ENCODE measurements around the gene ASB1. TPM values are rescaled to one million over a fixed set of nuclear protein-coding genes. Genes with fewer than 3 reads are reported as not detected.
A peak's percentile ranks its signal among the peaks of the same experiment; 100 is the strongest.

The ASB1 gene
- total and polyA plus RNA-seq, 2 of the 13 experiments (the other 11 are each of a cell fraction or from before 2014, with no cell fraction given), result 48.6 to 49.2 TPM

DNA sequence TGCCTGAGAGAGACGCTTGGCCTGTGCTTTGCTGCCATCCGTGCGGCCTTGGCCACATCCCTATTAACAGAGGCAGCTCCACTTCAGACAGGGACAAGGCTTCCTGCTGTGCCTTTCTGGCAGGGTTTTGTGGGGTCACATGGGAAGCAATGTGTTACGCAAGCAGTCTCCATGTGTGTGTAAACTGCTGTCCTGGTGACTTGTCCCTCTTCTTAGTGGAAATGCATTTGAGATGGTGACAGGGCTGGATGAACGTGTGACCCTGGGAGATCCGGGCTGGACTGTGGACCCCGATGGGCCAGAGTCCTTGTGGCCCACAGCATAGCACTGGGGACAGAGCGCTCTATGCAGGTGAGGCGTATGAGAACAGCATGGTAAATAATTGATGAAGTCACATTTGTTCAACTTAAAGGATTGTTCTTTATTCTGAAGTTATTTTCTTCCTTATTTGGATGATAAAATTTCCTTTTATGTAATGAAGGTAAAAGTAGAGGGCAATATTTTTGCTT lies 23.2 kb downstream of the ASB1 start (continued):
- TF ChIP-seq PRDM10 (CRISPR knock-in tag; IDR thresholded peaks at IDR 0.05; ENCODE audit: low read depth), result peak; percentile 86
- peak; percentile 98 for TF ChIP-seq ZNF644 (CRISPR knock-in tag; IDR thresholded peaks at IDR 0.05; ENCODE audit: low read depth)
- peak; percentile 76 for TF ChIP-seq GABPB1 (CRISPR knock-in tag; IDR thresholded peaks at IDR 0.05)
- TF ChIP-seq ZNF549 (CRISPR knock-in tag; IDR thresholded peaks at IDR 0.05), result no peak
- TF ChIP-seq ZFP62 (CRISPR knock-in tag; IDR thresholded peaks at IDR 0.05), result no peak
- TF ChIP-seq FOXA1 (IDR thresholded peaks at IDR 0.05), result no peak
- peak; percentile 92 for TF ChIP-seq FOXA1 (CRISPR knock-in tag; IDR thresholded peaks at IDR 0.05)
- peak; percentile 58; the same call in 1 of the 2 replicates for TF ChIP-seq ZNF646 (CRISPR knock-in tag; IDR thresholded peaks at IDR 0.05)
- TF ChIP-seq NBN (conservative IDR thresholded peaks at IDR 0.05), result no peak
- TF ChIP-seq YEATS2 (CRISPR knock-in tag; IDR thresholded peaks at IDR 0.05; ENCODE audit: borderline replicate concordance), result peak; percentile 91; the same call in 1 of the 2 replicates
- TF ChIP-seq MTF1 (CRISPR knock-in tag; IDR thresholded peaks at IDR 0.05), result no peak
- no peak for TF ChIP-seq CENPT (CRISPR knock-in tag; IDR thresholded peaks at IDR 0.05; ENCODE audit: low read depth)
- TF ChIP-seq ZNF557 (CRISPR knock-in tag; IDR thresholded peaks at IDR 0.05), result peak; percentile 92; the same call in 1 of the 2 replicates
- peak; percentile 98 for TF ChIP-seq HOXA3 (CRISPR knock-in tag; IDR thresholded peaks at IDR 0.05)
- no peak for TF ChIP-seq ELF4 (CRISPR knock-in tag; IDR thresholded peaks at IDR 0.05; ENCODE audit: borderline replicate concordance)
- no peak for TF ChIP-seq ZSCAN25 (CRISPR knock-in tag; IDR thresholded peaks at IDR 0.05)
- 0 out of 2 replicates have a peak, but pooled peaks have one; percentile 26 for TF ChIP-seq ZNF44 (CRISPR knock-in tag; IDR thresholded peaks at IDR 0.05)
- peak; percentile 66 for TF ChIP-seq PHF8 (CRISPR knock-in tag; IDR thresholded peaks at IDR 0.05)
- TF ChIP-seq PRMT3 (CRISPR knock-in tag; IDR thresholded peaks at IDR 0.05; ENCODE audit: borderline replicate concordance, low read depth), result no peak
- TF ChIP-seq RAD21 (CRISPR knock-in tag; IDR thresholded peaks at IDR 0.05), result peak; percentile 56; the same call in 1 of the 2 replicates
- no peak for TF ChIP-seq ZNF558 (CRISPR knock-in tag; IDR thresholded peaks at IDR 0.05; ENCODE audit: borderline replicate concordance)
- TF ChIP-seq ZMYM4 (CRISPR knock-in tag; IDR thresholded peaks at IDR 0.05), result peak; percentile 99
- TF ChIP-seq ZNF331 (CRISPR knock-in tag; IDR thresholded peaks at IDR 0.05), result peak; percentile 99

All from HepG2 (cell line).